ENCODE results near the gene RANBP3.

Gene RANBP3

GRCh38 chr19:5925830-5926427 is 52.0 kb downstream of the RANBP3 start:
- Histone ChIP-seq H3F3A (ENCODE audit: insufficient read depth, low read length) (no peaks in the 10 kb centered on the region), H3K36me3 (ENCODE audit: insufficient read depth, low read length) (peaks cover 97% of the 10 kb centered on the region), H3K9ac (ENCODE audit: low read length) (no peak overlapping the region), H4K20me1 (ENCODE audit: insufficient read depth, low read length) (no peaks in the 10 kb centered on the region), H3K27me3 (ENCODE audit: insufficient read depth, low read length) (no peaks in the 10 kb centered on the region), H3K9me2 (ENCODE audit: low read depth, low read length) (no peaks in the 10 kb centered on the region), H3K4me2 (ENCODE audit: low read length) (no peak overlapping the region), H3K27ac (ENCODE audit: low read depth, low read length, poor library complexity, severe bottlenecking) (no peak overlapping the region), H2AFZ (ENCODE audit: low read length) (no peak overlapping the region), H3K9me3 (ENCODE audit: low read length) (no peaks in the 10 kb centered on the region), H3K79me2 (ENCODE audit: insufficient read depth, low read length) (no peaks in the 10 kb centered on the region), H3K4me1 (ENCODE audit: insufficient read depth, low read length, severe bottlenecking) (no peaks in the 10 kb centered on the region), H3K4me3 (ENCODE audit: low read depth, low read length, poor library complexity, severe bottlenecking) (no peak overlapping the region)
- TF ChIP-seq EZH2 (IDR thresholded peaks at IDR 0.05; ENCODE audit: borderline replicate concordance, low read length), result no peak
- TF ChIP-seq CTCF (IDR thresholded peaks at IDR 0.05; ENCODE audit: low read length), result no peak

- no peaks in the 10 kb centered on the region for H3K27me3 ChIP-seq (ENCODE audit: insufficient read depth, low read length)
- no peaks in the 10 kb centered on the region for H3F3A ChIP-seq (ENCODE audit: insufficient read depth, low read length)
- no peak for TF ChIP-seq CTCF (IDR thresholded peaks at IDR 0.05; ENCODE audit: low read length)
- no peak for TF ChIP-seq EZH2 (IDR thresholded peaks at IDR 0.05; ENCODE audit: borderline replicate concordance, low read length)
- H4K20me1 ChIP-seq (ENCODE audit: insufficient read depth, low read length), result no peaks in the 10 kb centered on the region
- no peaks in the 10 kb centered on the region for H3K9me2 ChIP-seq (ENCODE audit: low read depth, low read length)
- H3K4me1 ChIP-seq (ENCODE audit: insufficient read depth, low read length, severe bottlenecking), result no peaks in the 10 kb centered on the region
- H3K36me3 ChIP-seq (ENCODE audit: insufficient read depth, low read length), result peaks cover 95% of the 10 kb centered on the region
- no peak overlapping the region for H3K27ac ChIP-seq (ENCODE audit: low read depth, low read length, poor library complexity, severe bottlenecking)
- H3K79me2 ChIP-seq (ENCODE audit: insufficient read depth, low read length), result no peaks in the 10 kb centered on the region
- H3K4me2 ChIP-seq (ENCODE audit: low read length), result no peak overlapping the region
- no peak overlapping the region for H3K4me3 ChIP-seq (ENCODE audit: low read depth, low read length, poor library complexity, severe bottlenecking)
- no peak overlapping the region for H2AFZ ChIP-seq (ENCODE audit: low read length)
- no peak overlapping the region for H3K9ac ChIP-seq (ENCODE audit: low read length)
- no peaks in the 10 kb centered on the region for H3K9me3 ChIP-seq (ENCODE audit: low read length)
Measured at GRCh38 chr19:5923356-5923755, 54.6 kb downstream of the RANBP3 start.

GRCh38 chr19:5922161-5922545 is 55.8 kb downstream of the RANBP3 start:
- H3K36me3 ChIP-seq (ENCODE audit: insufficient read depth, low read length), result peaks cover 93% of the 10 kb centered on the region
- no peak for TF ChIP-seq CTCF (IDR thresholded peaks at IDR 0.05; ENCODE audit: low read length)
- TF ChIP-seq EZH2 (IDR thresholded peaks at IDR 0.05; ENCODE audit: borderline replicate concordance, low read length), result no peak
- H3K27ac ChIP-seq (ENCODE audit: low read depth, low read length, poor library complexity, severe bottlenecking), result no peak overlapping the region
- no peaks in the 10 kb centered on the region for H3K9me3 ChIP-seq (ENCODE audit: low read length)
- no peaks in the 10 kb centered on the region for H3F3A ChIP-seq (ENCODE audit: insufficient read depth, low read length)
- H3K79me2 ChIP-seq (ENCODE audit: insufficient read depth, low read length), result no peaks in the 10 kb centered on the region
- no peaks in the 10 kb centered on the region for H3K27me3 ChIP-seq (ENCODE audit: insufficient read depth, low read length)
- H3K9ac ChIP-seq (ENCODE audit: low read length), result no peak overlapping the region
- H2AFZ ChIP-seq (ENCODE audit: low read length), result no peak overlapping the region
- H3K4me1 ChIP-seq (ENCODE audit: insufficient read depth, low read length, severe bottlenecking), result no peaks in the 10 kb centered on the region
- H3K9me2 ChIP-seq (ENCODE audit: low read depth, low read length), result no peaks in the 10 kb centered on the region
- H4K20me1 ChIP-seq (ENCODE audit: insufficient read depth, low read length), result no peaks in the 10 kb centered on the region
- H3K4me3 ChIP-seq (ENCODE audit: low read depth, low read length, poor library complexity, severe bottlenecking), result no peak overlapping the region
- no peak overlapping the region for H3K4me2 ChIP-seq (ENCODE audit: low read length)
